Panc1 (cell line): ENCODE measurements around the gene PRTN3.

ENCODE experiments used
- CTCF ChIP-seq: fragments of 450-650 bp; IDR thresholded peaks from 2 replicates; pipeline ENCODE4 v1.5.1; 2017; ENCODE audit warnings: mild to moderate bottlenecking
- POLR2AphosphoS5 ChIP-seq: IDR thresholded peaks from 2 replicates; pipeline ENCODE4 v1.6.1; 2012; ENCODE audit warnings: mild to moderate bottlenecking, low read depth, low read length, moderate library complexity
- REST ChIP-seq, 2 experiments: IDR thresholded peaks; 2 replicates each; pipeline ENCODE4 v1.6.1; 2011 to 2012; ENCODE audit warnings: low read depth in 2 of 2, control low read depth in 1 of 2, low read length in 1 of 2, mild to moderate bottlenecking in 1 of 2, moderate library complexity in 1 of 2; ENCODE audit not compliant: insufficient read depth in 1 of 2

- no peak for TF ChIP-seq CTCF
- TF ChIP-seq POLR2AphosphoS5: no peak
- no peak for TF ChIP-seq REST (IDR thresholded peaks at IDR 0.05; ENCODE audit: insufficient read depth in 1 of 2, low read depth in 2 of 2, low read length in 1 of 2)
Observed at GRCh38 chr19:879711-880438, 39.1 kb downstream of the PRTN3 start.
